Stimulated activated CD4-positive, alpha-beta T cell treated with anti-CD3 and anti-CD28 coated beads, Interleukin-12 subunit alpha, Interleukin-12 subunit beta, amount 100 ng/mL, for 4 hours (primary cell): ENCODE measurements around the gene APPBP2.
"Not testable (repeated sequence)": the region's sequence is repeated elsewhere in the genome, so short reads cannot be mapped to it uniquely, and the experiment has no call there.

Source experiments
- DNase-seq: peaks from one replicate; pipeline ENCODE4 v3.0.0-alpha.2; 2020

APPBP2 gene

DNA sequence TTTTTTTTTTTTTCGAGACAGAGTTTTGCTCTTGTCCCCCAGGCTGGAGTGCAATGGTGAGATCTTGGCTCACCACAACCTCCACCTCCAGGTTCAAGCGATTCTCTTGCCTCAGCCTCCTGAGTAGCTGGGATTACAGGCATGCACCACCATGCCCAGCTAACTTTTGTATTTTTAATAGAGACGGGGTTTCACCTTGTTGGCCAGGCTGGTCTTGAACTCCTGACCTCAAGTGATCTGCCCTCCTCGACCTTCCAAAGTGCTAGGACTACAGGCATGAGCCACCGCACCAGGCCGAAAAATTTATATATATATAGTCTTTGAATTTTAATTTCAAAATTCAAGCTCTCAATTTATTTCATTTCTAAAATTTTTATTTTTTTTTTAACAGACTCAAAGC lies 97.6 kb downstream of the APPBP2 start:
- DNase-seq: not testable (repeated sequence)

DNA sequence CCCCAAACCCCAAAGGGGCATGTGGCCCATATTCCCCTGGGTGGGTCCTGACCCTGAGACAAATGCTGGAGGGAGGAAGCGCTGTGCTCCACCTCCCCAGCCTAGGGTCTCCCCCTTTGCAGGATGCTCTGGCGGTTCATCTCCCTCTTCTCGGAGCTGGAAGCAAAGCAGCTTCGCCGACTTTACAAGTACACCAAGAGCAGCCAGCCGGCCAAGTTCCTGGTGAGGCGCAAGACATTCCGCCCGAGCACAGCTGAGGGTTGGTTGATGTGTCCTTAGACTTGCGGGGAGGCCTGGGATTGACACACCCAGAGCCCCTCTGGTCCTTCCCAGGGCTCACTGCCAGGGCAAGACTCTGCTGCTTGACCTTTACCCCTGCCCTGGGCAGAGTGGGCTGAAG lies 99.4 kb downstream of the APPBP2 start:
- DNase-seq: no peak

DNA sequence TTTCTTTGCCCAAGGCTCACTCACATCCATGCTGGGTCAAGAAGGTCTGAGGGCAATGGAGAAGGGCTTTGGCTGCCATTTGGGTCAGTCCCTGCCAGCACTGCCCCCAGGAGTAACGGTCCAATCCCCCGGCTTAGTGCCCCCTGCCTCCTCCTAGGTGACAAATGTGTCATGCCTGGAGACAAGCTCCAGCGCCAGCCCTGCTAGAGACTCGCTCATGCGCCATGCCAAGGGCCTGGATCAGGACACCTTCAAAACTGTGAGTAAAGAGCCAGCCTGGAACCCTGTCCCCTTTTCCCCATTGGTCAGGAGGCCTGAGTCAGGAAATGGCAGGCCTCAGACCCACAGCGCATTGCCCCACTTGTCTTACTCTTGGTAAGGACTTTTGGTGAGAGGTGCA lies 100.4 kb downstream of the APPBP2 start:
- no peak for DNase-seq

DNA sequence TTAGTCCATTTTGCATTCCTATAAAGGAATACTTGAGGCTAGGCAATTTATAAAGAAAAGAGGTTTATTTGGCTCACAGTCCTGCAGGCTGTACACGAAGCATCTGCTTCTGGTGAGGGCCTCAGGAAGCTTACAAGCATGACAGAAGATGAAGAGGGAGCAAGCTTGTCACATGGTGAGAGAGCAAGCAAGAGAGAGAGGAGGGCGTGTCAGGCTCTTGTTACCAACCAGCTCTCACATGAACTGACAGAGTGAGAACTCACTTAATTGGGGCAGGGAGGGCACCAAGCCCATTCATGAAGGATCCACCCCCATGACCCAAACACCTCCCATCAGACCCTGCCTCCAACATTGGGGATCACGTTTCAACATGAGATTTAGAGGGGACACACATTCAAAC lies 102.2 kb downstream of the APPBP2 start:
- DNase-seq: no peak

DNA sequence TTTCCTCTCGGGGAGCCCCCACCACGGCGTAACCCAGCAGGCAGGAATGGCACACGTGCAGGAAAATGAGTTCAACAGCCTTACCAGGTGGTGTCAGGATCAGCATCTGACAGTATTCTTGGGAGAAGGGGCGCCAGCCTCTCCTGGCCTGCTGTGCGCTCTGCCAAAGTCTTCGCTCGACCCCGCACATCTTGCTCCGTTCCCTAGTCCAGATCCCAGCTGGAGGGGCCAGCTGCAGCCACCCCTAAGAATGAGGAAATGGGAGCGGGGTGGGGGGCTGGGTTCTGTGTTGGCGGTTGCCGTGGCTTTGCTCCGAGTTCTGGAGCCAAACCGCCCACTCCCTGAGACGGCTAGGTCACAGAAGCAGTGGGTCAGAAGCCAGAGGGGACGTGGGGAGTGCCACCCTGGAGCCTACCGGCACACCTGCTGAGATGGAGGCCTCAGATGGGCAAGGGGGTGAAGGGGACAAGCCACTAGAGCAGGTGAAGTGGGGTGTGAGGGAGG lies 103.8 kb downstream of the APPBP2 start, which contains the start of gene CHCT1:
CHCT1 (plus strand) TSS at position 328 of the 504 bp plus-strand sequence; CDS start at position 432, 104 bp downstream.
- DNase-seq: no peak

DNA sequence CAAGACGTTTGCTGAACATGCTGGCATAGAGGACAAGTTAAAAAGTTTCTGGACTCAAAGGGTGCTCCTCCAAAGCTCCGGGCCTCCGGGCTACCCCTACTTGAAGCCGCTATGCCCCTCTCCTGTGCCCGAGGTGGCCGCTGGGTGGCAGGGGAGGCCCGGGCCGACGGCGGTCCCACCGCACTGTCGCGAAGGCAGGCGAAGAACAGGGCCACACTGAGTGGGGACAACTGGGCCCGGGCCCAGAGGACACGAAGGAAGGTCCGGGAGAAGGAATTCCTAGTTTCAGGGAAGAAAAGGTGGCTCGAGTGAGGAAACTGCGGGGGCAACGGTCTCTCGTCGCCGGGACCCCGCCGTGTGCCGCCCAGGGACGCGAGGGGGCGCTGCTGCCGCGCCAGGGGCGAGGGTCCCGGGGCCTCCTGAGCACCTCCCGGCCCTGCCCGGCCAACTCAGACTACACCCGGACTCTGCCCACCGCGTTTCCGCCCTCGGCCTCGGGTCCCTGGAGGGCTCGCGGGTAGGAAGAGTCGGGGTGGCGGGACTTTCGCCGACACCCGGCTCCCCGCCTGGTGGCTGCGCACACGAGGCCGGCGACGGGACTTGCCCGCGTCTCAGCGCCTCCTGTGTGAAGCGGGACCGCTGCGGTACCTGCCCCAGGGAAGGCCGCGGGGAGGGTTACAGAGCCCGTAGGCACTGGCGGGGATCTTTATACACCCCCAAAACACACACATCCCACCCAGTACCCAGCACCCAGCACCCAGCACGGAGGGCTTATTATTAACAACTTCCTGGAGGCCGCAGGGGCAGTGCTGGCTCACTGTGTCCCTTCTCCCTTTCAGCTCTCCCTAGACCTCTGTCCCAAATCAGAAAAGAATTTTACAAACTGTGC lies 104.5 kb downstream of the APPBP2 start:
- DNase-seq: peak; percentile 71

DNA sequence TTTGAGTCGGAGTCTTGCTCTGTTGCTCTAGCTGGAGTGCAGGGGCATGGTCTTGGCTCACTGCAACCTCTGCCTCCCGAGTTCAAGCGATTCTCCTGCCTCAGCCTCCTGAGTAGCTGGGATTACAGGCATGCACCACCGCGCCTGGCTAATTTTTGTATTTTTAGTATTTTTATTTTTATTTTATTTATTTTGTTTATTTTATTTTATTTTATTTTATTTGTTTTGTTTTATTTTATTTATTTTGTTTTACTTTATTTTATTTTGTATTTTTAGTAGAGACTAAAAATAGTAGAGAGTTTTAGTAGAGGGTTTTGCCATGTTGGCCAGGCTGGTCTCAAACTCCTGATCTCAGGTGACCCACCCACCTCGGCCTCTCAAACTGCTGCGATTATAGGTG lies 106.2 kb downstream of the APPBP2 start:
- not testable (repeated sequence) for DNase-seq

DNA sequence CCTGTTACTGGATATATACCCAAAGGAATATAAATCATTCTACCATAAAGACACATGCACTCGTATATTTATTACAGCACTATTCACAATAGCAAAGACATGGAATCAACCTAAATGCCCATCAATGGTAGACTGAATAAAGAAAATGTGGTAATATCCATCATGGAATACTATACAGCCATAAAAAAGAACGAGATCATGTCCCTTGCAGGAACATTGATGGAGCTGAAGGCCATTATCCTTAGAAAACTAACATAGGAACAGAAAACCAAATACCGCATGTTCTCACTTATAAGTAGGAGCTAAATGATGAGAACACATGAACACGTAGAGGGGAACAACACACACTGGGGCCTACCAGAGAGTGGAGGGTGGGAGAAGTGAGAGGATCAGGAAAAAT lies 107.0 kb downstream of the APPBP2 start:
- DNase-seq: not testable (repeated sequence)

DNA sequence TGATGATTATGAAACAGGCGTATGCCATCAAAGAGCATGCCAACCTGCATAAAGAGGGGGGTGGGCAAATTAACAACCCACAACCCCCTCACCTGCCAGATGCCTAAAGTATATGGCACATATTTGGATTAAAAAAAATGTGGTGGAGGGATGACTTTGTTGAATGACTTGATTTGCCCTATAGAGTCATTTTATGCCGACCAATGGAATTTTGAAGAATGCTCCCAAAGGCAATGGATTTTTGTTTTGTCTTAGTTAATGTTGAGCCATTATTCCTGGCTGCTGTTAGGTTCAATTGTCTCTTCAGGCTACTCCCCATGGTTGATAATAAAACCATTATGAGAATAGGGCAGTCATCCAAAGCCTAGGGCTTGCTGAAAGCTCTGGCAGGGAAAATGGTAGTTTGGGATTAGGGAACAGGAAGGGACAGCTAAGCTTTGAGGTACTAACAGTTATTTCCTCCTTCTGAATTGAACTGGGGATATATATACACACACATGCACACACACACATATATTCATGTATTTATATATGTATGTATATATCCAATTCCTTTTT lies 109.6 kb downstream of the APPBP2 start:
- no peak for DNase-seq

DNA sequence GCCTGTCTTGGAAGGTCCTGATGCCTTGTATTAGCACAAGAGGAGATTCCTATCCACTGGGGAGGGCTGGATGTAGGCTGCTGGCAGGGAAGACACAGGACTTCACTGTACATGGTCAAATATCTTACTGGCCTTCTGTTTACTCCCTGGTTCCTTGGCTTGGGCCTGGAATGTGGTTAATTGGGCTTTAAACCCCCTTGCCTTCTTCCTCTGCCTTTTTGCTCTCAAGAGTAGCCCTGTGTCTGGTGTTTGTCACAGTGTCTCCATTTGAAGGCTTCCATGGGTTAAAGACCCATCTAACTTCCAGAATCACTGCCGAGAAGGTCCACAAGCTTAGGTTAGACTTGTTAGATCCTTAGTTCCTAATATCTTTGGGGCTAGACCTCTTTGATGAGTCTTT lies 110.9 kb downstream of the APPBP2 start:
- DNase-seq: no peak

DNA sequence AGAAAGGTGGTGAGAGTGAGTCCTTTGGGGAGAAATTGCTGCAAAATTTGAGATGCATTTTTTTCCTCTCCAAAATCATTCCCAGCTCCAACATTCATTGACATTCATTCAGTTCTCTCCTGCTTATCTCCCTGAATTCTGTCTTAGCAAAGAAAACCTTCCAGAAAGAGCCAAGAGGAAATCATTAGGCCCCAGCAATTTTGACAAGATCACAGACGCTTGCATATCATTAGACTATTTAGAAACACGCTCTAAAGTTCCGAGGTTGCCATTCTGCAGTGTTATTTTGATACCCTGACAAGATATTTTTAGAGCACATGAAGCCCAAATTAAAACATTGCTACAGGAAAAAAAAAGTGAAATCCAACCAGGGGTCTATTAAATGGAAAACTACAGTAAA lies 113.3 kb downstream of the APPBP2 start:
- DNase-seq: no peak

DNA sequence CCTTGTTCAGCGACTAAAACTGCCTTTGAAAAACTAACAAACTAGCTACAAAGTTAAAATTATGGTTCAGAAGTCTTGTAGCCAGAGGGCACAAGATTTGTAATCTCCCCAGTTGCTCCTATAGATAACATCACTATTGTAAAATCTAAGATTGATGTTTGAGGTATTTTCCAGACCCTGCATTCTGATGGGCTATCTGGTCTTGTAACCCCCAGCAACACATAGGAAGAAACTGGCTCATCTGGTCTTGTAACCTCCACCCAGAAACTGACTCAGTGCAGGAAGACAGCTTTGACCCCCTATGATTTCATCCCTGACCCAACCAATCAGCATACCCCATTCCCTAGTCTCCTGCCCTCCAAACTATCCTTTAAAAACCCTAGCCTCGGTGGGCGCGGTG lies 116.0 kb downstream of the APPBP2 start:
- no peak for DNase-seq

DNA sequence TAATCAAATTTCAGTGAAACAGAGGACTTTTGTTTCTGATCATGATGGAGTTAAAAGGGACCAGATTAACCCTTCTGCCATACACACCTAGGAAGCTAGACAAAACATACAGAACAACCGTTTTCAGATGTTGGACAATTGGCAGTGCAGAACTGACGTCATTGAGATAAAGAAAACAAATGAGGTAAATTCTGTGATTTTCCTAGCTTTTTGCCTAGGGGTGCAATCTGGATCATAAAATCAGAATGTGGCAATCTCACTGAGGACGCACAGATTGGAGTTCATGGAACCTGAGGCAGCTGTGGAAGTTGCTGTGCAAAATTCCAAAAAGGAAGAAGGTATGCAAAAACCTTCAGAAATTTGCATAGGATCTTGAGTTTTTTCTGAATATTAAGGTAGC lies 119.2 kb downstream of the APPBP2 start:
- DNase-seq: no peak

DNA sequence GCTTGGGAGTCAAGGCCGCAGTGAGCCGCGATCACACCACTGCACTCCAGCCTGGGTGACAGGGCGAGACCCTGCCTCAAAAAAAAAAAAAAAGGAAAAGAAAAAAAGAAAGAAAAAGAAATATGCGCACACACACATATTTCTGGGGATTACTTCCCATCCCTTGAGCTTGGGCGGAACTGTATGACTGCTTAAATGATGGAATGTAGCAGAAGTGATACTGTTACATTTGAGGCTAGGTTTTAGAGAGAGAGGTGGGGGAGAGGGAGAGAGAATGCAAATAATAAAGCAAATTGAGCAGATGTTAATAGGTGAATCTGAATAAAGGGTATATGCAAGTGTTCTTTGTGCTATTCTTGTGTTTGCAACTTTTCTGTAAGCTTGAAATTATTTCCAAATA lies 122.1 kb downstream of the APPBP2 start:
- DNase-seq: no peak

DNA sequence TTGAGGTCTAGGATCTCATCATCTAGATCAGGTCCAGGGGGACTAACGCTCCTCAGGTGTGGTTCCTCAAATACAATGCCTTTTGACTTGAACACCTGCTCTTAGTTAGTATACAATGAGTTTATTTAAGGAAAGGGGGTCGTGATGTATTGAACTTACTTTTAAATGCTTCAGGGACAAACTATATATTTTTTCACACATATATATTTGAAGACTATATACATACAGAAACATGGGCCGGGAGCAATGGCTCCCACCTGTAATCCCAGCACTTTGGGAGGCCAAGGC lies 122.6 kb downstream of the APPBP2 start:
- DNase-seq: no peak

DNA sequence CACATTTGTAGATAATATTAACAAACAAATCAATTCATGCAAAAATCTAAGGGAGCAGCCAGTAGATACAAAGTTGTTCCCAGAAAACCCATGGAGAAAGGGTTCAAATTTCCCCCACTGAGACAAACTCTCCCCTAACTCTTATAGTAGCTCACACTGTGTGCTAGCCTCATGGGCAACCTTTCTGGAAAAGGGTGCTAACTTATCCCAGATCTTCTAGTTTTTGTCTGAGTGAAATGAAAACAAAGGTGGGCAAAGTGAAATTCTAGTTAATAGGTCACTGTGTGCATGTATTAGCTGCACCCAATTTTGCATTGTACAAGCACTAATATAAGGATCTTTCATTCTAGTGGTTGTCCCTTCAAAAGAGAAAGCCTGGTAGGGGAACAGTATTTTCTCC lies 124.2 kb downstream of the APPBP2 start:
- no peak for DNase-seq

DNA sequence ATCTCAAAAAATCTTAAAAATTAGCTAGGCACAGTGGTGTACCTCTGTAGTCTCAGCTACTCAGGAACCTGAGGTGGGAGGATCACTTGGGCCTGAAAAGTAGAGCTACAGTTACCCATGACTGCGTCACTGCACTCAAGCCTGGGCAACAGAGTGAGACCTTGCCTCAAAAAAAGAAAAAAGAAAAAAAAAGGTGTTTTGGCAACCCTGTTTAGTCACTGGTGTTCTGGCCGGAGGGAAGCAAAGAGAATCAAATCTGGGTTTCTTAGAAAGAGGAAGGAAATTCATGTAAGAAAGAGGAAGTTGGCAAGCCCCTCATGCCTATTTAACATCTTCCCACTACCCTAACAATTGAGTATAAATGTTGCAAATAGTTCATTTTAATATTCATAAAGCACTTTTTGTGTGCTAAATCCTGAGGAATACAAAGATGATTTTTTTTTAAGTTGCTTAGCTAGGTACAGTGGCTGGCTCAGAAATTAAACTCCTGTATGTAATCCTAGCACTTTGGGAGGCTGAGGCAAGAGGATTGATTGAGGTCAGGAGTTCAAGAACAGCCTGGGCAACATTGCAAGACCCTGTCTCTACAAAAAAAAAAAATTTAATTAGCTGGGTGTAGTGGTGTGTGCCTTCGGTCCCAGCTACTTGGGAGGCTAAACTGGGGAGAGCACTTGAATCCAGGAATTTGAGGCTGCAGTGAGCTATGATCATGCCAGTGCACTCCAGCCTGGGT lies 127.6 kb downstream of the APPBP2 start:
- DNase-seq: no peak

DNA sequence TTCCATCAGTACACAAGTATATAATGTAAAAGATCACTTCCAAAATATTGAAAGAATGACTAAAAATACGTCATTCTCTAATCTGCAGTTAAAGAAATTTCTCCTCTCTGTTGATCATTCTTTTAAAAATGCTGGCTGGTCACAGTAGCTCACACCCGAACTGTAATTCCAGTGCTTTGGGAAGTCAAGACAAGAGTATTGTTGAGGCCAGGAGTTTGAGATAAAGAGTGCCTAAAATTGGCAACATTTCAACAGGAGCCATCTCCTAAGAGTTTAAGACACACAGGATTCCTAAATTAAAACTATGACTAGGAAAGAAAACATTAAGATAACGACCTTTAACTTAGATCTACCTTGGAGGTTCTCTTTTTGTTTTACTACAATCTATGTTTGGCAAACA lies 129.6 kb downstream of the APPBP2 start:
- DNase-seq: no peak

DNA sequence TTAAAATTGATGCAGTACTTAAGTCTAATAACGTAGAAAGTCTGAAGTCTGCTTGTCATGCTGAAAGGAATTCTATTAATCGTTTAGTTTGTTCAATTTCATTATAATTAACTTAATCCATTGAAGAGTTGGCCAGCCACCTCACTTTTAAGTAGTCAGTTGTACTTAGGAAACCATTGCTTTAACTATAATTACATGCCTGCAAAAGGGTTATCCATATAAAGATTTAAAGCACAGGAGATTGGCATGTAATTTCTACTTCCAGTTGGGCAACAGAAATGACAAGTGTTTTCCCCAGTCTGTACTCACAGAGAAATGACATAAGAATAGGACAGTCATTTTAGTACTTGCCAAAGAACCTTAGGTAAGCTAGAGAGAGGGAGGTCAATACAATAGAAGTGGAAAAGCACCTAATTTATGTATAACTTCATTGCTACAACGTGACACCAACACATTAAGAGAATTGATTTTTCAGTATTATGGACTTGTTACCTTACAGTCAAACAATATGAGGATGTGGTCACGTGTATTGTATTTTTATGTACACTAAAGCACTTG lies 130.5 kb downstream of the APPBP2 start:
- DNase-seq: no peak

DNA sequence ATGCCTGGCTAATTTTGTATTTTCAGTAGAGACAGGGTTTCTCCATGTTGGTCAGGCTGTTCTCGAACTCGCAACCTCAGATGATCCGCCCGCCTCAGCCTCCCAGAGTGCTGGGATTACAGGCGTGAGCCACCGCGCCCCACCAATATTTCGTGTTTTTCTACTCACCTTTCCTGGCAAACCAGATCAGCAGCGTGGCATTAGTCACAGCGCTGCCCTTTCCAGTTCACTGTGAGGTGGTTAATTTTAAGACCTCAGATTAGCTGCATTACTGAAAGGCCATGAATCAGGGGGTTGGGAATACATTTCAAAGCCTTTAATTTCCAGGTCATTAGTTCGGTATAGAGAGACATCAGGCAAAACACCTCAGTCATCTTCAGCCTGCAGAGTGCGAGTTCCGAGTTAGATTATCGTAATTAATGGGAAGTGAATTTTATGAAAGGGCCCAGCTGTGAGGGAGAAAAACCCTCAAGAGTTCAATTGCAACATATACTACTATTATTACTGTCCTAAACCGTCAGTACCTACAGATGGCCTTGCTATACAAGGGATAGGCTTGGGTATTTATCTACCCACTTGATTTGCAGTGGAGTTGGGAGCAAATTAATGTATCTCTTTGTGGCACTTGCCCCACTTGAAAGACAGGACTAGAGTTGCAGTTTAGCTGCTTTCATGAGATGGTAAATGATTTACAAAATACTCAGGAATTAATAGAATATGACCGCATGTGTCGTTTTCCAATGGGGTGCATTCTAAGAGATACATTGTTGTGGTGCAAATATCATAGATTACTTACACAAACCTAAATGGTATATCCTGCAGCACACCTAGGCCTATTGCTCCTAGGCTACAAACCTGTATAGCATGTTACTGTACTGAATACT lies 132.0 kb downstream of the APPBP2 start:
- DNase-seq: no peak
